SU-DHL-6 (cell line): ENCODE results near the gene ANKS4B.

Experiments
- H2AFZ ChIP-seq: fragments of 200-600 bp; sonication (generic); 2 replicates; pipeline ENCODE4 v1.6.1; 2014; ENCODE audit warnings: low read depth, mild to moderate bottlenecking, moderate library complexity, mixed read lengths, antibody characterized with exemption, low read length; ENCODE audit not compliant: severe bottlenecking
- H3F3A ChIP-seq: fragments of 200-600 bp; shearing (Covaris generic); 2 replicates; pipeline ENCODE4 v1.6.0; 2016; ENCODE audit warnings: antibody characterized with exemption, mild to moderate bottlenecking; ENCODE audit not compliant: insufficient read depth
- H3K27ac ChIP-seq: fragments of 200-600 bp; sonication (generic); 2 replicates; pipeline ENCODE4 v1.5.1; 2016; ENCODE audit warnings: low read depth, mild to moderate bottlenecking, low read length, moderate library complexity, mixed read lengths
- H3K27me3 ChIP-seq: fragments of 200-600 bp; sonication (generic), shearing (Covaris generic); 2 replicates; pipeline ENCODE4 v1.6.0; 2014; ENCODE audit warnings: mild to moderate bottlenecking, low read length
- H3K36me3 ChIP-seq: fragments of 200-600 bp; sonication (generic); 2 replicates; pipeline ENCODE4 v1.6.1; 2014; ENCODE audit warnings: mild to moderate bottlenecking, low read length, mixed read lengths
- H3K4me2 ChIP-seq: fragments of 300-600, 200-600 bp; shearing (Covaris generic), sonication (generic); 2 replicates; pipeline ENCODE4 v1.6.0; 2014; ENCODE audit warnings: low read length, low read depth, mild to moderate bottlenecking; ENCODE audit not compliant: poor library complexity, severe bottlenecking
- H3K4me3 ChIP-seq: fragments of 200-600 bp; sonication (generic); 2 replicates; pipeline ENCODE4 v1.5.1; 2014; ENCODE audit warnings: antibody characterized with exemption, low read length, mild to moderate bottlenecking, mixed read lengths; ENCODE audit not compliant: insufficient read depth, poor library complexity, severe bottlenecking
- H3K79me2 ChIP-seq: fragments of 200-600 bp; sonication (generic); 2 replicates; pipeline ENCODE4 v1.6.1; 2014; ENCODE audit warnings: mild to moderate bottlenecking, low read length, moderate library complexity; ENCODE audit not compliant: insufficient read depth
- H3K9ac ChIP-seq: fragments of 200-600 bp; sonication (generic); 2 replicates; pipeline ENCODE4 v1.7.0; 2014; ENCODE audit warnings: mild to moderate bottlenecking, low read length
- H3K9me2 ChIP-seq: fragments of 200-600 bp; sonication (generic); replicated peaks from 2 replicates; pipeline ENCODE4 v1.6.1; 2014; ENCODE audit warnings: low read length; ENCODE audit not compliant: insufficient read depth
- H3K9me3 ChIP-seq: fragments of 200-600 bp; sonication (generic); 2 replicates; pipeline ENCODE4 v1.6.1; 2014; ENCODE audit warnings: low read length, mixed read lengths; ENCODE audit not compliant: insufficient read depth
- H4K20me1 ChIP-seq: fragments of 200-600 bp; sonication (generic); 2 replicates; pipeline ENCODE4 v1.6.1; 2014; ENCODE audit warnings: low read depth, mild to moderate bottlenecking, antibody characterized with exemption, low read length, moderate library complexity, mixed read lengths
- EZH2phosphoT487 ChIP-seq: fragments of 200-600 bp; sonication (generic), shearing (Covaris generic); conservative IDR thresholded peaks from 2 replicates; pipeline ENCODE4 v1.6.1; 2018; ENCODE audit warnings: mild to moderate bottlenecking, antibody characterized with exemption, low read length, moderate library complexity, mixed read lengths
- TF ChIP-seq, protein P1 (sequence below): fragments of 200-600 bp; sonication (generic); IDR thresholded peaks from one replicate; pipeline ENCODE4 v1.5.1; 2017; ENCODE audit warnings: antibody characterized with exemption, mild to moderate bottlenecking, low read length, moderate library complexity; ENCODE audit not compliant: insufficient read depth, poor library complexity, severe bottlenecking

Gene ANKS4B

DNA sequence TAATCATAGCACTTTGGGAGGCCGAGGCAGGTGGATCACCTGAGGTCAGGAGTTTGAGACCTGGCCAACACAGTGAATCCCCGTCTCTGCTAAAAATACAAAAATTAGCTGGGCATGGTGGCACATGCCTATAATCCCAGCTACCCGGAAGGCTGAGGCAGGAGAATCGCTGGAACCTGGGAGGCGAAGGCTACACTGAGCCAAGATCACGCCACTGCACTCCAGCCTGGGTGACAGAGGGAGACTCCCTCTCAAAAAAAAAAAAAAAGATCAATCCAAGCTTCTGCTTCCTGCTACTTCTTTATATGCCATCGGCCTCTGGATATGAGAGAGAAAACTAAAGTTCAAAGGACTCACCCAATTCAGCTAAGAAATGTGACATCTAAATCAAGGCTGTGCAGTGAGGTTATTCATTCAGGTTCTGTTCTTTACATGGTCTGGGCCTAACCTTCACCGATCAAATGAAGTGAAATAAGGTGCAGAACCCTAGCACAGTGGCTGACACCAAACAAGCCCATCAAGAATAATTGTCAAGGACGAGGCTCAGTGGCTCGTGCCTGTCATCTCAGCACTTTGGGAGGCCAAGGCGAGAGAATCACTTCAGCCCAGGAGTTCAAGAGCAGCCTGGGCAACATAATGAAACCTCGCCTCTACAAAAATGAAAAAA lies 47.7 kb upstream of the ANKS4B start:
- H3K9ac ChIP-seq, result no peak overlapping the region
- H3K9me2 ChIP-seq, result no peaks in the 10 kb centered on the region
- H3K4me2 ChIP-seq, result no peak overlapping the region
- no peaks in the 10 kb centered on the region for H3K9me3 ChIP-seq
- H4K20me1 ChIP-seq, result no peaks in the 10 kb centered on the region
- no peak overlapping the region for H3K4me3 ChIP-seq
- H3K79me2 ChIP-seq, result no peaks in the 10 kb centered on the region
- no peak overlapping the region for H3K27ac ChIP-seq
- H2AFZ ChIP-seq, result no peak overlapping the region
- TF ChIP-seq, protein P1, sequence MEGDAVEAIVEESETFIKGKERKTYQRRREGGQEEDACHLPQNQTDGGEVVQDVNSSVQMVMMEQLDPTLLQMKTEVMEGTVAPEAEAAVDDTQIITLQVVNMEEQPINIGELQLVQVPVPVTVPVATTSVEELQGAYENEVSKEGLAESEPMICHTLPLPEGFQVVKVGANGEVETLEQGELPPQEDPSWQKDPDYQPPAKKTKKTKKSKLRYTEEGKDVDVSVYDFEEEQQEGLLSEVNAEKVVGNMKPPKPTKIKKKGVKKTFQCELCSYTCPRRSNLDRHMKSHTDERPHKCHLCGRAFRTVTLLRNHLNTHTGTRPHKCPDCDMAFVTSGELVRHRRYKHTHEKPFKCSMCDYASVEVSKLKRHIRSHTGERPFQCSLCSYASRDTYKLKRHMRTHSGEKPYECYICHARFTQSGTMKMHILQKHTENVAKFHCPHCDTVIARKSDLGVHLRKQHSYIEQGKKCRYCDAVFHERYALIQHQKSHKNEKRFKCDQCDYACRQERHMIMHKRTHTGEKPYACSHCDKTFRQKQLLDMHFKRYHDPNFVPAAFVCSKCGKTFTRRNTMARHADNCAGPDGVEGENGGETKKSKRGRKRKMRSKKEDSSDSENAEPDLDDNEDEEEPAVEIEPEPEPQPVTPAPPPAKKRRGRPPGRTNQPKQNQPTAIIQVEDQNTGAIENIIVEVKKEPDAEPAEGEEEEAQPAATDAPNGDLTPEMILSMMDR, result no peak
- no peak for TF ChIP-seq EZH2phosphoT487
- no peaks in the 10 kb centered on the region for H3F3A ChIP-seq
- H3K36me3 ChIP-seq, result no peaks in the 10 kb centered on the region
- no peaks in the 10 kb centered on the region for H3K27me3 ChIP-seq

DNA sequence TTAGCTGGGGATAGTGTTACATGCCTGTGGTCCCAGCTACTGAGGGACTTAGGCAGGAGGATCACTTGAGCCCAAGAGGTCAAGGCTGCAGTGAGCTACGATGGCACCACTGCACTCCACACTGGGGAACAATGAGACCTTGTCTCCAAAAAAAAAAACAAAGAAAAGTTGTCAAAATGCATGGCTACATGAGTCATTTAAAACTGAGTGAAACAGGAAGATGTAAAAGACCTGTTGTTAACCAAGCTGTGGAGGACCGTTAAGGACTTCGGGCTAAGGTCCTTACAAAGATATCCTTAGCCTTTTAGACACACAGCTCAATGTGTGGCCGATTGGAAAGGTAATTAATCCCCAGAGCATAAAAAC lies 47.2 kb upstream of the ANKS4B start:
- H3K27me3 ChIP-seq, result no peaks in the 10 kb centered on the region
- H3K79me2 ChIP-seq, result no peaks in the 10 kb centered on the region
- no peak overlapping the region for H3K4me3 ChIP-seq
- no peaks in the 10 kb centered on the region for H3K9me3 ChIP-seq
- no peaks in the 10 kb centered on the region for H4K20me1 ChIP-seq
- H3F3A ChIP-seq, result no peaks in the 10 kb centered on the region
- no peak overlapping the region for H3K9ac ChIP-seq
- H2AFZ ChIP-seq, result no peak overlapping the region
- no peaks in the 10 kb centered on the region for H3K36me3 ChIP-seq
- no peak overlapping the region for H3K27ac ChIP-seq
- no peaks in the 10 kb centered on the region for H3K9me2 ChIP-seq
- no peak overlapping the region for H3K4me2 ChIP-seq
- no peak for TF ChIP-seq EZH2phosphoT487
- TF ChIP-seq, protein P1, result no peak

DNA sequence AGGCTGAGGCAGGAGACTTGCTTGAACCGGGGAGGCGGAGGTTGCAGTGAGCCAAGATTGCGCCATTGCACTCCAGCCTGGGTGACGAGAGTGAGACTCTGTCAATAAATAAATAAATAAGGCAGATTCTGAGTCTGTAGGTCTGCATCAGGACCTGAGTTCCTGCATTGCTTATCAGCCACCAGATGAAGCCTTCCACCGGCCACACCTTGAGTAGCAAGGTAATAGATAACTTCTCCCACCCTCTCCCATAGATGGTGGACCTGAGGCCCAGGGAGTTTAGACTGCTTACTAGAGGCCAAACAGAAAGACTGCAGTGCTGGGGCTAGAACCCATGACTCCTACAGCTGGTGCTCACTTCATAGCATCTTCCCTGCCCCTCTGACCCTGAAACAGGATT lies 44.2 kb upstream of the ANKS4B start:
- Histone ChIP-seq H3K79me2 (no peaks in the 10 kb centered on the region), H3F3A (no peaks in the 10 kb centered on the region), H4K20me1 (no peaks in the 10 kb centered on the region), H2AFZ (no peak overlapping the region), H3K4me2 (no peak overlapping the region), H3K27me3 (no peaks in the 10 kb centered on the region), H3K4me3 (no peak overlapping the region), H3K9me3 (no peaks in the 10 kb centered on the region), H3K9me2 (no peaks in the 10 kb centered on the region), H3K9ac (no peak overlapping the region), H3K27ac (no peak overlapping the region), H3K36me3 (no peaks in the 10 kb centered on the region)
- no peak for TF ChIP-seq EZH2phosphoT487
- TF ChIP-seq, protein P1, result no peak
